Stimulated activated CD4-positive, alpha-beta T cell treated with anti-CD3 and anti-CD28 coated beads, TNF-alpha, amount 100 ng/mL, for 24 hours (primary cell): ENCODE results near the gene FSD2.
"Not testable (repeated sequence)": the region's sequence is repeated elsewhere in the genome, so short reads cannot be mapped to it uniquely, and the experiment has no call there.

Experiments
- DNase-seq, 3 experiments: peaks; one replicate each; pipeline ENCODE4 v3.0.0-alpha.2; 2020; ENCODE audit warnings: low read depth in 3 of 3

The FSD2 gene

DNA sequence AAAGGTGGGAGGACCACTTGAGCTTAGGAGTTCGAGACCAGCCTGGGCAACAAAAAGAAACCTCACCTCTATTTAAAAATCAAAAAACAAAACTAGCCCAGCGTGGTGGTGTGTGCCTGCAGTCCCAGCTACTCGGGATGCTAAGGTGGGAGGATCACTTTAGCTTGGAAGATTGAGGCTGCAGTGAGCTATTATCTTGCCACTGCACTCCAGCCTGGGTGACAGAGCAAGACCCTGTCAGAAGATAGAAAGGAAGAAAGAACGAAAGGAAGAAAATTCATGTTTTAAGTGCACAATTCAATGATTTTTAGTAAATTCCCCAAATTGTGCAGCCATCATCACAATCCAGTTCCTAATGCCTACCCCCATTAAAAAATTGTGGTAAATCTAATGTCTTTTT is 7.8 kb downstream of the FSD2 start:
- no peak for DNase-seq

DNA sequence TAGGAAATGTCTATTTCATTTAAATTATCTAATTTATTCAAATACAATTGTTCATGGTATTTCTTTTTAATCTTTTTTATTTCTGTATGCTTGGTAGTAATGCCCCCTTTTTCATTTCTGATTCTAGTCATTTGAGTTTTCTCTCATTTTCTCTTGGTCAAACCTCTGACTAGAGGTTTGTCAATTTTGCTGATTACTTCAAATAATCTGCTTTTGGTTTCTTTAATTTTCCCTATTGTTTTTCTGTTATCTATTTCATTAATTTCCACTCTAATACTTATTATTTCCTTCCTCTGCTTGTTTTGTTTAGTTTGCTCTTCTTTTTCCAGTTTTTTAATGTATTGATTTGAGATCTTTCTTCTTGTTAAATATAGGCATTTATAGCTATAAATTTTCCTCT is 12.1 kb downstream of the FSD2 start:
- no peak for DNase-seq

DNA sequence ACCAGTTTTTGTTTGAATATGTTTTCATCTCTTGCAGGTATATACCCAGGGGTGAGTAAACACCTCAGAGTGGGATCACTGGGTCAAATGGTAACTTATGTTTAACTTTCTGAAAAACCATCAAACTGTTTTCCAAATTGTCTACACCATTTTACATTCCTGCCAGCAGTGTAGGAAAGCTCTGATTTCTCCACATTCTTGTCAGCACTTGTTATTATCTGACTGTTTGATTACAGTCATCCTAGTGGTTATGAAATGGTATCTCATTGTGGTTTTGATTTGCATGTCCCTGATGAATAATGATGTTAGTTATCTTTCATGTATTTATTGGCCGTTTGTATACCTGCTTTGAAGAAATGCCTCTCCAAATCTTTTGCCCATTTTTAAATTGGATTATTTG is 13.8 kb downstream of the FSD2 start:
- no peak for DNase-seq

DNA sequence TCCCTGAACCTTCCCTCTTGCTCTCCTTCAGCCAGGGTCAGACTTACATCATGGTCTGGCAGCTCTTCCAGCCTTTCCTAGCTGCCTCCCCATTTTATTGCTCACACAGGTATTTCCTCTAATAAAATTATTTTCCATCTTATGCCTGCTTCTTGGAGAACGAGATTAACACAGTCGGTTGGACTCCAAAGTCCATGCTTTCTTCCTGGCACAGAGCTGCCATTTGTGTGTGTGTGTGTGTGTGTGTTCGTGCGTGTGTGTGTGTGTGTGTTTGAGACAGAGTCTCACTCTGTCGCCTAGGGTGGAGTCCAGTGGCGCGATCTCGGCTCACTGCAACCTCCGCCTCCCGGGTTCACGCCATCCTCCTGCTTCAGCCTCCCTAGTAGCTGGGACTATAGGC is 15.5 kb downstream of the FSD2 start:
- no peak for DNase-seq

DNA sequence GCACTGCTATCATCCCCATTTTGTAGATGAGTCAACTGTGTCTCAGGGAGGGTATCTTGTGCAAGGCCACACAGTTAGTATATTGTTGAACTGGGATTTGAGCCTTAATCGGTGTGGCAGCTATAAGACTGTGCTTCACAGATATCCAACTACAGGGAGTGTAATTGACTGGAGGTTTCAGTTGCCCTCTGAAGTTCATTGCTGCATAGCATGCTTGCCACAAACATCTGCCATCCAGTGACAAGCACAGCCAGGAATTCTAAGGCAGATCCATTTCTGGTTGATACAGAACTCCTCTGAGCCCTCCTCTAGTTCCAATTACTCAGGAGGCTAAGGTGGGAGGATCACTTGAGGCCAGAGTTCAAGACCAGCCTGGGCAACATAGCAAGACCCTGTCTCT is 16.4 kb downstream of the FSD2 start:
- no peak for DNase-seq

DNA sequence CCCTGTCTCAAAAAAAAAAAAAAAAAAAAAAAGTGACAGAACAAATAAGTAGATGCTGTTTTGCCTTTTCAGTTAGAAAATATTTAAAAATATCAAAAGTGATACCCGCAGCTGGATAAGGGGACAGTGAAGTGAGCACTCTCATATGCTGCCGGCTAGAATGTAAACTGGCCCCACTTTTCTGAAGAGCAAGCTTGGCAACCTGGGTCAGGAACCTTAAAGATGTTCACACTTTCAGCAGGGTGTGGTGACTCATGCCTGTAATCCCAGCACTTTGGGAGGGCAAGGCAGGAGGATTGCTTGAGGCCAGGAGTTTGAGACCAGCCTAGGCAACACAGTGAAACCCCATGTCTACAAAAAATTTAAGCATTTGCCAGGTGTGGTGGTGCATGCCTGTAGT is 17.4 kb downstream of the FSD2 start:
- DNase-seq: no peak

DNA sequence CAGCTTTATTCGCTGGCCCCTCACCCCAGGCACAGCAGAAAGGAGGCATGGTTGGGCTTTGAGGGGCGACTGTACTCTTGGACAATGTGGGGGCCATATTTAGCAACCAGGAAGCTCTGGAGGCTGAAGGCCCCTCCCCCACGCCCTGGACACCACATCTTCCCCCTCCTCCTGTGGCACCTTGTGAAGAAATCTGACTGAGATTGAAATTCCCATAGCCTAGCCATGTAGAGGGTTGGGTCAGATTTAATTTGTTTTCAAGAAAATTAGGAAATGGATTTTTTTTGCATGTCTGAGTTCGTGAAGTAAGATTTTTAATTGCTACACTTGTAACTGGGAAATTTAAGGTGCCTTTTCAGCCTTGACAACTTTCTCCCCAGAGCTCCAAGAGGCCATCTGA is 24.5 kb downstream of the FSD2 start:
- DNase-seq: no peak

DNA sequence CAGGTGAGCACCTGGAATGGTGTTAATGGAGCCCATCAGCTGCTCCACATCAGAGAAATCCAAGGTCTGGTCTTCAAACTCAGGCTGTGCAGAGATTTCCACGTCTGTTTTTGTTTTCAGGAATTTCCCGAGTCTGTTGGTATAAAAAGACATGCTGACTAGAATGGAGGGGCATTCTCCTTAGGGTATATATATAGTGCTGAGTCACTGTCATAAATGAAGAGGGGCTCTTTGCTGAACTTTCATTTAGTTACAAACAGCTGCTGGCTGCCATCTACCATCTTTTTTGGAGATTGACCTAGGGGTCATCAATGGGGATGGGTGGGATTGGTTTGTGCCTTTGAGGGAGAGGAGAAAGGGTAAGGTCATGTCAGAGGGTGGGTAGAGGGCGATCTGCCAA is 27.1 kb downstream of the FSD2 start:
- no peak for DNase-seq

DNA sequence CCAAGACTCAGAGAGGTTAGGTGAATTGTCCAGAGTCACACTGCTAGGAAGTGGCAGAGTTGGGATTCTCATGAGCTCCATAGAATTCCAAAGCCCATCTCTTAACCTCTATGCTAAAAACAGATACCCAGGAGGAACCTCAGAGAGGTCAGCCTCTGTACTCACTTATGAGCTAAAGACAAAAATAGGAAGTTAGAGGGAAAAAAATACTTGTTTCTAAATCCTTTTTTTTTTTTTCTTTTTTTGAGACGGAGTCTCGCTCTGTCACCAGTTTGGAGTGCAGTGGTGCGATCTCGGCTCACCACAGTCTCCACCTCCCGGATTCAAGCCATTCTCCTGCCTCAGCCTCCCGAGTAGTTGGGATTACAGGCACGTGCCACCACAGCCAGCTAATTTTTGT is 31.4 kb downstream of the FSD2 start:
- DNase-seq: no peak

DNA sequence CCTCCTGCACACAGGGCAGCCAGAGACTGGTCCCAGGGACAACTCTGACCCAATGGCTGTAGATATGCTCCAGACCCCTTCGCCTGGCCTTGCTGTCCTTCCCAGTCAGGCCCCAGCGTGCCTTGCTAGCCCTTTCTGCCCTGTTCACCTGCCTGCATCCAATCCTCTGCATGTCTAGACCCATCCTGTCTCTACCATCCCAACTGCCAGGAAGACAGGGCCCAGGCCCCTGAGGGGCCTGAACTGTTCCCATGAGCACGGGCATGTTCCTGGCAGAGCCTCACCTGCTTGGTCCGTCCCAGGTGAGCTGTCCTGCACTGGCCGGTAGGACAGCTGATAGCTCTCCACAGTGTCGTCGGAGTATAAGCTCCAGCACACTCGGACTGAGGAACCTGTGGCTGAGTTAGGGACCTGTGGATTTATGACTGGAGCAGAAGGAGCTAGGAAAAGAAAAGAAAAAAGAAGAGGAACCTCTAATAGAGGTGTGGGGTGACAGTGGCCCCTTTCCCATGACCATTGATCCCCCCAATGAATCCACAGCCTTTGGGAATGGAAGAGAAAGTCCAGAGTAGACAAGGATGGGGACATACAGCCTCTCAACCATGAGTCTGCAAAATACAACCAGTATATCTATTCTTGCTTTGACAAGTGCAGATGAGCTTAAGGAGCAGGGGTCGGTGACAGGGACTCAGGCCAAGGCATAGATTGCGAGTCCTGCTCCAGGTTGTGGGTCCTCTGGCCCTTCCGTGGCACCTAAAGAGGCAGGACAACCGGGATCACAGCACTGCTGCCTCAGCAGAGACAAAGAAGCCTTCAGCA is 33.9 kb downstream of the FSD2 start:
- no peak for DNase-seq

DNA sequence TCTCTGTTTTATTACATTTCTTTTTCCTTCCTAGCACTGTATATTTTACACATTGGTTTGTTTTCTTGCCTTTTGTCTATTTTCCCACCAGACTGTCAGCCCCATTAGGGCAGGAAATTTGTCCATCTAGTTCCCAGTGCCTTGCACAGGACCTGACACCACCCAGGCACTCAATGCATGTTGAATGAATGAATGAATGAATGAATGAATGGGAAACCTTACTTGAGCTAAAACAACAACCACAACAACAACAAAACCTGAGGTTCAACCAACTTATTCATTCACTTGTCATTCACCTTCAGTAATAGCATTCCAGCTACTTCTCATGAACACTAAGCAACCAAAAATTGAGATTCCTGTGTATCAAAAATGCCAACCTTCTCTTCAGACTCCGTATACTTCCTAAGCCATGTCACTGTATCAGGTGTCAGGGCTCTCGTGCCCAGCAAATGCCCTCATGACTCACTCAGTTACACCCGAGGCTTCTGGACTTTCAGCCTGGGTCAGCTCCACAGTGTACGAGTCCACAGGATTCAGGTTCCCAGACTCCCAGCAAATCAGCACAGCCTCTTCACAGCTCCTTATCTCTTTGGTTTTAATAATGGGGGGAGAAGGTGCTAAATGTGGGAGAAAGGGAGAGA is 37.3 kb downstream of the FSD2 start:
- DNase-seq: no peak

DNA sequence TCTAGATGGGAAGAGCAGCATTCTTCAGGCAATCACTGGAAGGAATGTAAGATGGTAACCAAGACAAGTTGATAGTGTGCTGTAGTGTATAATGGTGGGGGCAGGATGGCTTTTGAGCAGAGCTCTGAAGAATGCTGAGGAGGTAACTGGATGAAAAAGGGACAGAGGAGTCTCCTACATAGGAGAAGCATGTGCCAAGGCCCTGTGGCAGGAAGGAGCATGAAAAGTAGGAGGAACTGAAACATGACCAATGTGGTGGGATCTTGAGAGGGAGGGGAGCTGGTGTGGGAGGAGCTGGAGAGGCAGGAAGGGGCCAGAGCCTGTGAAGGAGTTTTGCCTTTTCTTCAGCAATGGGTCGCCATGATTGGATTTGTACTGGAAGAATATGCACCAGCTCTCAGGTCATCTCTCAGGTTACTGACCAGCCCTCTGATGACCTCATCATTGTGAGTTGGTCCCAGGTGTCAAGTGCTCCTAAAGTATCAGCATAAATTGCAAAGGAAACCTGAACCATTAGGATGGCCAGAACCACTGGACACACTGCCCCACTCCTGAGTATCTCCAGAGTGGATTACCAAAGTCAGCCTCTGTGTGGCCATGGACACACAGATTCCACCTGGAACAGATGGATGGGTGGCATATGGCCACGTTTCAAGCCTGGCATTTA is 38.6 kb downstream of the FSD2 start:
- DNase-seq: no peak

DNA sequence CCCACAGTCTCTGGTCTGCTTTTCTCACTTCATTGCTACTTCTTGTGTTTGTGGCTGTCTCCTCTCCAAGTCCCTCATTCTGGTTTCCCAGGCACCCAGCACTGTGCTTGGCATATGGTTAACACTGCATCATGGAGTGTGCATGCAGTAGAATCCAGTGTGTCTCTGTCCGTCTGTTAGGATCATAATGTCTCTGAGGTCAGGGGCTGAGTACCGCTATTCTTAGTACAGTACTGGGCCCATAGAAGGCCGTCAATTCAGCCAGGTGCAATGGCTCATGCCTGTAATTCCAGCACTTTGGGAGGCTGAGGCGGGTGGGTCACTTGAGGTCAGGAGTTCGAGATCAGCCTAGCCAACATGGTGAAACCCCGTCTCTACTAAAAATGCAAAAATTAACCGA is 39.7 kb downstream of the FSD2 start:
- not testable (repeated sequence) for DNase-seq

DNA sequence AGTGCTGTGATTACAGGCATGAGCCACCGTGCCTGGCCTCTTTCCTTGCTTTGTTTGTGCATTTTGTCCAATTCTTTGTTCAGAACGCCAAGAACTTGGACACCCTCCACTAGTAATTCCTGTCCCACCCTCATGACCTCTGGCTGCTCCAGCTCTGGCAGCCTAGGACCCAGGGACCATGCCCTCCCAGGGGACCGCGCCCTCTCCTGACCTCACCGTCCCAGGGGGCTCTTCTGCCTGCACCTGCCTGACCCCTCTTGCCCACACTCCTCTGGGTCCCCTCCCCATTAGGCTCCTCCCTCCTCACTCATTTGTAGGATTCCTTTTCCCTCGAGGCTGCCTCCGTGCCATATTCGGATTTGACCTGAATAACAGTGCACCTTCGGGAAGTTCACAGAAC is 41.1 kb downstream of the FSD2 start:
- DNase-seq: no peak

DNA sequence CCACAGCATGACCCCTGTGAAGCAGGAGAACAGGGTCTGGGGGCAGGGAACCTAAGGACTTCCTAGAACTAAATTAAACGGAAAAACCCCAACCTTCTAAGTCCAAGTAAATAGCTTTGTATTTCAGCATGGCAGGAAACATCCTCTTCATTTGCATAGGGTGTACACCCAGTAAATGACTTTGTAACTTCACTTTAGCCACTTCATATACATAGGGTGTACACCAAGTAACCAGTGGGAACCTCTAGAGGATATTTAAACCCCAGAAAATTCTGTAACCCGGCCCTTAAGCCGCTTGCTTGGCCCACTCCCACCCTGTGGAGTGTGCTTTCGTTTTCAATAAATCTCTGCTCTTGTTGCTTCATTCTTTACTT is 41.8 kb downstream of the FSD2 start:
- DNase-seq: no peak

DNA sequence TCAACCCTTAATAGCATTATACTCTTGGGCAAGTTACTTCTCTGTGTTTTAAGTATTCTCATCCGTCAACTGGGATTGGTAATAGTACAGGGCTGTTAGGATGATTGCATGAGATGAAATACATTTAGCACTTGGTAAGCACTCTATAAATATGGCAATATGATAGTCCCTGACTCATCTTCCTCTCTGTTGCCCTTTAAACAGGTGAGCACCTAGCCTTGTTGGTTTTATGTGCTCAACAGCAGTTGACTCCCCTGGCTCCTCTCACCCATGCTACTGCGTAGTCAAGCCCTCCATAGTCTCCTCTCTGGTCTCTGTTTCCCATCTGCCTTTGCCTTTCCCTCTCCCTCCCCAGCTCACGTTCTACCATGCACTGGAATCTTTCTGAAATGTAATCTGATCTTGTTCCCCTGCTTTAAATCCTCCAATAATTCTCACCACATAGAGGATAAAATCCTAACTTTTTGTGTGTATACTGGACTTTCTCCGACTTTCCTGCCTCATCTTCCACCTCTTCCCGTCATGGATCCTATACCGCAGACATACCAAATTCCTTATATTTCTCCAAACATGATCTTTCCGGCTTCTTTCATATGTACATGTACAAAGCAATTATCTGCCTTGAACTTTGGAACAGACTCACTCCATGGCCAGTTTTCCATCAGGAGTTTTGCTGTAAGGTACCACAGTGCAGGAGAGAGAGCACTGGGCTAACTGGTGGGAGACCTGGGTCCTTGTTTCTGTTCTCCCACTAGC is 42.3 kb downstream of the FSD2 start:
- DNase-seq: no peak

DNA sequence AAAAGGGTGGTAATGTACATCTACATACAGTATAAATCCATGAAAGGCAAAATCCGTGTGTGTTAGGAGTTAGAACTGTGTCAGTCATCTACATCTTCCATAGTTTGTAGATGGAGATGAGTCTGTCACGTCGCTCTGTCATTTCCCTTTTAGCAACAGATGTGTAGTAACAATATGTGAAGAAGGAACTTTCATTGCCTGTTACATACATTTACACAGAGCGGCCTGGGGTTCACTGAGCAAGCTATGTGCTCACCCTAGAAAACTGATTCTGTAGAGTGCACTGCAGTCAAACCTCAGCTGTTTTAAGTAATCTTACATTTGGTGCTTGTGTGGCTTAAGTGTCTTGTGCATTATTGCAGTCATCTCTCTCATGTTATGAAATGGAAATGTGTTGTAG is 54.6 kb downstream of the FSD2 start:
- DNase-seq: no peak

DNA sequence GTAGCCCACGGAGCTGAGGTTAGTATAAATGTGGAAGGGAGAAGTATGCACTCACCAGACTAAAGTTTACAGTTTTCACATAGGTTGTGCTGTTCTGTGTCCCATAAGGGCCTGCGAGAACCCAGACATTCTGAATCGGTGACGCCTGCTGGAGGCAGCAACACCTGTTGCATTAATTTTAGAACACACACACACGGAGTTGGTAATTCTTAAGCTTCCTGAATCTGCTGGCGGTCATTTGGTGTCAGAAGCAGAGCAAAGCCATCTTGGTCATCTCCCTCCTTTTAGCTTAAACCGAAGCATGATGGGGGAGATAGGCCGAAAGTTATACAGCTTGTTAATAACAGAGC is 55.1 kb downstream of the FSD2 start:
- peak in 1 of 3 experiments; percentile 2 for DNase-seq

DNA sequence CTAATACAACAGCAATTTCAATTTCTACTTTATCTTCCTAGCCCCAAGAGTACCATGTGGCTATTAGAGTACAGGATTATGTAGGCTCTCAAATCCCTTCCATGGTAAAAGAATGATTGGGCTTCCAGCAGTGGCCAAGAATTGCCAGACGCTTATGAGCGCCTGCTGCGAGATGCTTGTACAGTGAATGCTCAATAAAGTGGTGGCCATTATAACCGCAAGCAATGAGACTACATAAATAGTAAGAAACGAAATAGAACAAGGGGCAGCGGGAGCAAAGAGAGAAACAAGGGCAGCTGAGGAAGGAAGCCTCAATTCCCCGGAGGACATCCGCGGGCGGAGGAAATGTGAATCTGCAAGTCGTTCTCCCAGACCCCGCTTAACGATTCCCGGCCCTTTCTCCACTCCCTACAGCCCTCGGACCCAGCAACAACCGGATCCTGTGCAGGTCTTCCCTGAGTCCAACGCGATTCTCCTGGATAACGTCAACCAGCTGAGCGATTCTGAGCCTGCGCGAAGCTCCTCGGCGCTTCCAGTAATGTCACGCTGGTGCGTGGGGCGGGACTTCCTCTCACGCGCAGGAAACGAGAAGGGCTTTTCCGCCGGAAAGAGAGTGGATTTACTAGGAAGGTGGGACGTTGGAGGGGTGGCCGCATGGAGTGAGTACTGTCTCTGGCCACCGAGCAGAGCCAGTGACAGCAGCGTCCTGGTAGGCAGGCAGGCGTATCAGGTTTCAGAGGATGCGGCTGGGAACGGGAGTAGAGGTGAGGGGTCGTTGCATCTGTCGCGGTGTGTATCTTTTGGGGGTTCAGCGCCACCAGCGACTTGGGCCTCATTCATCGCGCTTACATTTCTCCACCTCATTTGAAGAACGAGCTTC is 55.7 kb downstream of the FSD2 start:
- peak; percentile 78 to 87 (median 80) for DNase-seq

DNA sequence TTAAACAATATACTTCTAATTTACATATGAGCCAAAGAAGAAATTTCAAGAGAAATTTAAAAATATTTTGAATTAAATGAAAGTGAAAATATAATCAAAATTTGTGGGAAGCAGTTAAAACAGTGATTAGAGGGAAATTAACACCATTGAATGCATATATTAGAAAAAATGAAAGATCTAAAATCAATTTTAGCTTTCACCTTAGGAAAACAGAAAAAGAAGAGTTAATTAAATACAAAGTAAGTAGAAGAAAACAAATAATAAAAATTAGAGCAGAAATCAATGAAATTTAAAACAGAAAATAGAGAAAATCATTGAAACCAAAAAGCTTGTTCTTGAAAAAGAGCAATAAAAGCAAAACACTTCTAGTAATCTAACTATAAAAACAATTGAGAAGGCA is 57.6 kb downstream of the FSD2 start:
- DNase-seq: no peak

DNA sequence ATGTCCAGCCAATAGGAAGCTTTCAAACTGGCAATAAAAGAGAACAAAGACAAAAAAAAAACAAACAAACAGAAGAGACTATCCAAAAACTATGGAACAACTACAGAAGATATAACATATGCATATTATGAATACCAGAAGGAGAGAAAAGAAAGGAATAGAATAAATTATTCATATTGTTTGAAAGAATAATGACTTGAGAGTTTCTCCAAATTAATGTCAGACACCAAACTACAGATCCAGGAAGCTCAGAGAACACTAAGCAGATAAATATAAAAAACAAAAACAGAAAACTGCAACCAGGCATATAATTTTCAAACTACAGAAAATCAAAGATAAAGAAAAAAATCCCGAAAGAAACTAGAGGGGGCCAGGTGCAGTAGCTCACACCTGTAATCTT is 62.1 kb downstream of the FSD2 start:
- DNase-seq: no peak

DNA sequence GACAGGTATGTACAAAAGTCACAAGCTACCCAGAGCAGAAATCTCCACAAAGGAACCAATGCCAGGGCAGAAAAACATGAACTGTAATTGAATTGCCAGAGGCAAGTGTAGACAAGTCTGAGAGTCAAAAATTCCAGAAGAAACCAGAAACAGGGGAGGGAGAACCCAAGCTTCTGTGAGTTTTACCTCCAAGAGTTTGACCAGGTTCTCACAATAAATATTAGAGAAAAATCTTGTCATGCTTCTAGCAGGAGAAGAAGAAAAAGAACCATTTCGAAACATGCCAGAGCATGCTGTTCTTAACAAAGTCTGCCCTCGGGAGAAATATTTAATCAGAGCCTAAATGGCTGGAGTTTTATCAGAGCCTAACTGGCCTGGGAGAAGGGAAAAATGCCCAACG is 63.7 kb downstream of the FSD2 start:
- DNase-seq: no peak
